ENCODE measurements around the gene CCDC85B. TPM values are rescaled to one million over a fixed set of nuclear protein-coding genes. Genes with fewer than 3 reads are reported as not detected.

Gene CCDC85B
- total and polyA plus RNA-seq, 2 of the 8 experiments (the other 6 are each of a cell fraction or from before 2014, with no cell fraction given), result 19.8 to 30.8 TPM

DNA sequence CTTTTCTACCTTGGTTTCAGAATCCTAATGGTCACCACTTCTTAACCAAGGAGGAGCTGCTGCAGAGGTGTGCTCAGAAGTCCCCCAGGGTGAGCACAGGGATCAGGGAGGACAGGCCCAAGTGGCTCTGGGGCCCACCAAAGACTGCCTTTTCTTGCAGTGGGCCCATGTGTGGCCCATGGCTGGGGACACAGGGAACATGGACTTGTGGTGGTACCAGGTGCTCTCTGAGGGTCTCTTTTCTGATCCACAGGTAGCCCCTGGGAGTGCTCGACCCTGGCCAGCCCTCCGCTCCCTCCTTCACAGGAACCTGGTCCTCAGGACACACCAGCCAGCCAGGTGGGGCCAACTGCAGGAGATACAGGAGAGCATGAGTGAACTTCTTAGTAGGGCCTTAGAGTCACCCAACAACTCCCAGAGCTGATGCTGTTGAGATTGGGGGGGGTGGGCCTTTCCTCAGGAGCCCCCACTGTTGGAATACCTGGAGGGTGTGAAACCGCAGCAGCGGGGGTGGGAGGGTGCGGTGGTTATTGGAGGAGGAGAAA lies 28.2 kb upstream of the CCDC85B start:
- CTCF ChIA-PET (ENCODE audit: partially characterized antibody), result interaction anchor here (1.3 to 9.9 kb wide), 6 partner anchors 10 to 46 kb away, joined by 4 to 191 read pairs (median 21); partner anchors contain the start of genes CCDC85B, CTSW, EFEMP2 and FIBP
- FAIRE-seq, result no peak
- TF ChIP-seq RXRA (IDR thresholded peaks at IDR 0.05; ENCODE audit: insufficient read depth, low read depth, low read length) (no peak), EGR1 (IDR thresholded peaks at IDR 0.05; ENCODE audit: borderline replicate concordance, low read depth, low read length) (no peak), GABPA (IDR thresholded peaks at IDR 0.05; ENCODE audit: borderline replicate concordance, insufficient read depth, low read length) (no peak), ZNF274 (IDR thresholded peaks at IDR 0.05; ENCODE audit: borderline replicate concordance, extremely low read depth, low read length) (no peak), KDM1A (IDR thresholded peaks at IDR 0.05; ENCODE audit: borderline replicate concordance, low read length) (no peak), BRCA1 (IDR thresholded peaks at IDR 0.05; ENCODE audit: low read depth, low read length) (no peak), YY1 (IDR thresholded peaks at IDR 0.05; ENCODE audit: low read depth, low read length) (no peak), SIX5 (IDR thresholded peaks at IDR 0.05; ENCODE audit: low read depth, low read length) (no peak), NRF1 (IDR thresholded peaks at IDR 0.05; ENCODE audit: low read depth, low read length) (no peak), SAP30 (IDR thresholded peaks at IDR 0.05; ENCODE audit: insufficient read depth, insufficient replicate concordance, low read length) (no peak), SP4 (IDR thresholded peaks at IDR 0.05; ENCODE audit: low read length) (no peak), TBP (IDR thresholded peaks at IDR 0.05; ENCODE audit: low read depth, low read length) (no peak), EP300 (IDR thresholded peaks at IDR 0.05; ENCODE audit: borderline replicate concordance in 1 of 2, low read depth in 2 of 2, low read length in 2 of 2) (no peak)

More for the DNA sequence above, 28.2 kb upstream of the CCDC85B start:
- H3K4ac ChIP-seq (replicated peaks; ENCODE audit: insufficient read length, low read depth, low read length), result no peak overlapping the region
- no peak for DNase-seq (ENCODE audit: low read depth in 1 of 2, low spot score in 2 of 2)
- H3K23ac ChIP-seq (ENCODE audit: insufficient read length), result no peak overlapping the region
- no peak overlapping the region for H2BK20ac ChIP-seq (ENCODE audit: low read length)
- no peak overlapping the region for H4K91ac ChIP-seq (replicated peaks; ENCODE audit: insufficient read length, low read length)
- H4K5ac ChIP-seq (ENCODE audit: insufficient read length, low read depth, low read length), result no peak overlapping the region
- H2BK120ac ChIP-seq (replicated peaks; ENCODE audit: low read depth, low read length), result no peak overlapping the region
- no peak overlapping the region for H3K9ac ChIP-seq (replicated peaks in 1 of 4; ENCODE audit: extremely low read depth in 1 of 4, low read depth in 3 of 4, low read length in 3 of 4)
- H3K56ac ChIP-seq (replicated peaks; ENCODE audit: insufficient read length, low read depth, low read length), result no peak overlapping the region
- no peak overlapping the region for H3K4me3 ChIP-seq (ENCODE audit: extremely low read depth in 1 of 4, insufficient read depth in 2 of 4, low read depth in 3 of 4, low read length in 4 of 4)
- WGBS, 2 experiments (ENCODE audit: extremely low coverage in 1 of 2, insufficient coverage in 1 of 2, insufficient read length in 1 of 2, insufficient replicate concordance in 2 of 2, low coverage in 1 of 2, low lambda C conversion rate in 2 of 2, missing lambda C conversion rate in 1 of 2), result 95% methylated on average over 4 of the region's 5 CpGs; no CpG with 5 or more reads in 1 of the 2 experiments
- H3K79me1 ChIP-seq (ENCODE audit: low read depth, low read length), result no peaks in the 10 kb centered on the region; the same call in 1 of the 2 replicates
- no peak overlapping the region for H2AFZ ChIP-seq (ENCODE audit: low read length)
- peaks cover 5 to 17% (median 14%) of the 10 kb centered on the region in 4 experiments for H3K36me3 ChIP-seq (ENCODE audit: control insufficient read depth in 2 of 4, insufficient read depth in 4 of 4, low read length in 3 of 4)
- POLR2A ChIA-PET (ENCODE audit: partially characterized antibody), result interaction anchor here (38.3 to 39.7 kb wide), 2 partner anchors 6 to 13 kb away, joined by 1071 read pairs; partner anchors contain the start of genes CCDC85B, CFL1, CTSW and EFEMP2
- H3K14ac ChIP-seq (ENCODE audit: insufficient read length), result no peak overlapping the region
- no peaks in the 10 kb centered on the region for H3K9me3 ChIP-seq (ENCODE audit: insufficient read depth in 2 of 2, low read depth in 1 of 2, low read length in 1 of 2)
- H3K79me2 ChIP-seq (ENCODE audit: control insufficient read depth in 1 of 2, insufficient read depth in 2 of 2, low read length in 2 of 2), result peaks cover 0 to 8% of the 10 kb centered on the region in 2 experiments; a peak in 1 of 4 replicates
- peaks cover 16% of the 10 kb centered on the region for H3K23me2 ChIP-seq (ENCODE audit: low read depth, low read length)
- no peak overlapping the region for H2BK15ac ChIP-seq (ENCODE audit: low read length)
- no peak overlapping the region for H3K18ac ChIP-seq (ENCODE audit: extremely low read depth, low read length)
- H3K27me3 ChIP-seq (replicated peaks in 1 of 4; ENCODE audit: control insufficient read depth in 3 of 4, extremely low read depth in 1 of 4, insufficient read depth in 3 of 4, low read length in 3 of 4), result no peaks in the 10 kb centered on the region
- no peak overlapping the region for H2AK5ac ChIP-seq (ENCODE audit: low read depth, low read length)
- no peak overlapping the region; a peak in 1 of 4 replicates for H3K4me2 ChIP-seq (ENCODE audit: insufficient read depth in 1 of 2, low read depth in 2 of 2, low read length in 2 of 2)
- peaks cover 0 to 10% (median 6%) of the 10 kb centered on the region in 4 experiments; a peak in 5 of 7 replicates for H3K4me1 ChIP-seq (replicated peaks in 1 of 4; ENCODE audit: control insufficient read depth in 3 of 4, insufficient read depth in 4 of 4, low read length in 3 of 4)
- H4K20me1 ChIP-seq (replicated peaks in 1 of 2; ENCODE audit: control insufficient read depth in 1 of 2, insufficient read depth in 2 of 2, low read length in 2 of 2), result no peaks in the 10 kb centered on the region
- no peak overlapping the region for H2BK12ac ChIP-seq (ENCODE audit: low read depth, low read length)
- H2BK5ac ChIP-seq (ENCODE audit: low read depth, low read length), result no peak overlapping the region
- H4K8ac ChIP-seq (ENCODE audit: extremely low read depth, insufficient read depth, low read length), result no peak overlapping the region; the same call in 1 of the 2 replicates
- H3K27ac ChIP-seq (ENCODE audit: low read depth, low read length), result no peak overlapping the region

Measured in H1 (cell line).